GM21619 (cell line): ENCODE measurements around the gene HIGD1A.

Source experiments
- ATAC-seq: cut with Tn5 transposase; IDR thresholded peaks from one replicate; pipeline ENCODE4 v1.9.1; 2021; ENCODE audit not compliant: unreplicated experiment

The HIGD1A gene

DNA sequence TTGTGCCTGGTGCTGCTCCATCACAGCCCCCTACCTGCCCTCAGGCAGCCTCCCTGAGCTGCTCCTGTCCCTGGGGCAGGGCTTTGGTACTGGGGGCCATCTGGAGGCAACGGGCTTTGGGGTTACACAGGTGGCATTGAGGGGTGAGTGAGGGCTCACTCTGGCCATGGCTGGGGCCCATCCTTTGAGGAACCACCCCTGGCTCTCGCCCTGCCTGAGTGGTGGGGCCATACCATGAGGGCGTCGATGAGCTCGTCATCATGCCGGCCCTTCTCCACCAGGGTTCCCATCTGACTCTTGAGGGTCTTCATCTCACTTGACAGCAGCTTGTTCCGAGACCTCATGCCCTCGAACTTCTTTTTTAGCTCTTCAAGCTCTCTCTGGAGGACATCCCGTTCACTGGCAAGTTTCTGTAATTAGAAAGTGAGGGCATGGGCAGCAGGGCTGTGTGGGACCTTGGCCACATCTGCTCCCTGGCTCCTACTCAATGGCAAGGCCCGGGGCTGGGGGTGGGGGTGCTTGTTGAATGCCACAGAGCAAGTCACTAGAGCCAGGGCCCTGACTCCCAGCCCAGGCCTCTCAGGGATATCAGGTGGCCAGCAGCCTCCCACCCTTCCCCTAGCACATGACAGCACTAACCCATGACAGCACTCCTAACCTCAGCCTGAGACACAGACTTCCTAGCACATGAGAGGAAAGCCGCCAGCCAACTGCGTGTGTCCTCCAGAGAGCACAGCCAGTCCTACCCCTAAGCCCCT, 64.7 kb downstream of the HIGD1A start:
- no peak for ATAC-seq

DNA sequence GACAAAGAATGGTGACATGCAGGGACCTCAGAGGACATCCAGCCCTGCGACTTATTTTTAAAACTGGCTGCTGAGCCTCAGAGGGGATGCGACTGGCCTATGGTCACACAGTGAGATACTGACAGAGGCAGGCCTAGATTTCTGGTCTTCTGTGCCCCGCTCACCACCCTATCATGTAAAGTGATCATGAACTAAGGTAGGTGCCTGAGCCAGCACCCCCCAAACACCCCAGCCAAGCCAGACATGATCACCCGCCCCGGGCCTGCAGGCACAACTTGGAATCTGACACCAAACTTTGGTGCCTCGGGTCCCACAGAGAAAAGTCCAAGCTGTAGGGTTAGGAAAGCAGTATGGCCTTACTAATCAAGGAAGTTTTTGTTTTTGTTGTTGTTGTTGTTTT, 67.8 kb downstream of the HIGD1A start:
- no peak for ATAC-seq

DNA sequence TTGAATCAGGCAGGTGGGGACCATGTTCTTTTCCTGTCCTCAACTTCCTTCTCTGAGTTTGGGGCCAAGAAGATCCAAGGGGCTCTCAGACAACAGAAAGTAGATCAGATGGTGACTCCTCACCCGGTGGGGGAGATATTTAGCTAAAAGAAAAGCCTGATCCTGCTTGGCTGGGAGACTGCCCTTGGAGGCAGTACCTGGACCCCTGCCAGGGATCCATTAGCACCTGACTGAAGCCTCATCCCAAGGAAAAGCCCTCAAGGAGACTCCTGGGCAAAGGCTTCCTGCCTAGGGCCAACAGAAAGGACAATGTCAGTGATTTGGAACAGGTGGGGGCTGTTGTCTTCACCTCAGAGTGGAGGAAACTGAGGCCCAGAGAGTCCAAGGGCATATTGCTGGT, 68.2 kb downstream of the HIGD1A start:
- ATAC-seq = no peak

DNA sequence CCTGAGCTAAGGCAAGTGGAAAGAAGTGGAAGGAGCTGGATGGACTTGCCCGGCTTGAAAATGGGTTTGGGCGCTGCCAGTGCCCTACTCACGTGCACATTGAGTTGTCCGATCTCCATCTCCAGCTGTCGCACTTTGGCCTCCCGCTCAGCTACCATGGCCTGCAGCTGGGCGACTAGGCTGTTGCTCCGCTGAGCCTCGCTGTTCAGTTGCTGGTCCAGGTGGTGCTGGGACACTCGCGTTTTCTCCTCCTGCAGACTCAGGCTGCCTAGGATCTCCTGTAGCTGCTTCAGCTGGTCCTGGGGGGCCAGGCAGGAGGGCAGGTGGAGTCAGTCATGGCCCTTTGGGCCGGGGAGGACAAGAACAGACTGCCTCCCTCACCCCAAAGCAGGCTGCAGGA, 68.7 kb downstream of the HIGD1A start:
- no peak for ATAC-seq

DNA sequence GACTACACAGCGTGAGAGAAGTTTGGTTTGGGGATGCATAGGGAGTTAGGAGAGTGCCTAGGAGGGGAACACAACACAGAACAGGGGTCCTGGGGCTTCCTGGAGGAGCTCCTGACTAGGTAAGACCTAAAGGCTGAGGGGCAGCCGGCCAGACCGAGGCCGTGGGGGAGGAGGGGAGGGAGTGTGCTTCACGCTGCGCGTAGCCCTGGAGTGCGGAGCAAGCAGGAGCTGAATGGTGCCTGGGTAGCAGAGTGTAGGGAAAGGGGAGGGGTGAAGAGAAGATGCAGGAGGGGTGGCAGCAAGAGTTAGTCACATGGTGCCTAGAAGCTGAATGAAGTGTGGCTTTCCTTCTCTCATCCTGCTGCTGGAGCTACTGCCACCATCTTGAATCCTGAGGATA, 69.3 kb downstream of the HIGD1A start:
- no peak for ATAC-seq

DNA sequence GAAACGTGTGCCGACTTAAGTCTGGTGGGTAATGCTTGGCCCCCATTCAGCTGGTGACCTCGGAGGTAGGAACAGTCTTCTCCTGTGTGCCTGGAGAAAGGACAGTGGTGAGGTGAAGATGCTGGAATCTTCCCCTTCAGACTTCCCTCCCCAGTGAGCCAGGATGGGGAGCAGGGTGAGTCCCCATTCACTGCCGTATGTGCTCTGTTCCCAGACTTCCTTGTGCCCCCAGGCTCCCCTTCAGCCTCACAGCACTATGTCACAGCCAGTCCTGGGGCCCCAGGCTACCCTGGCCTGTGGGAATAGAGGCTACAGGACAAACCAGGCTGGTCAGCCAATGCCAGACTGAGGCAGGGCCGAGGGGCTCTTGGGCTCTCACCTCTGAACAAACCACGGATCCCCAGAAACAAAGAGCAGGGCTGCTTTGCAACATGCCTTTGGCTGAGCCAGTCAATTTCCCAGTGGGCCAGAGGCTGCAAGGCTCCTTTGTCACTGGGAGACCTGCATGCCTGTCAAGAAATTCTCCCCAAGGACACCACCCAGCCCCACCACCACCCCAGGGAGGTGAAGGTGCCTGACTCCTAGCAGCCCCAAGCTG, 69.9 kb downstream of the HIGD1A start:
- ATAC-seq = no peak

DNA sequence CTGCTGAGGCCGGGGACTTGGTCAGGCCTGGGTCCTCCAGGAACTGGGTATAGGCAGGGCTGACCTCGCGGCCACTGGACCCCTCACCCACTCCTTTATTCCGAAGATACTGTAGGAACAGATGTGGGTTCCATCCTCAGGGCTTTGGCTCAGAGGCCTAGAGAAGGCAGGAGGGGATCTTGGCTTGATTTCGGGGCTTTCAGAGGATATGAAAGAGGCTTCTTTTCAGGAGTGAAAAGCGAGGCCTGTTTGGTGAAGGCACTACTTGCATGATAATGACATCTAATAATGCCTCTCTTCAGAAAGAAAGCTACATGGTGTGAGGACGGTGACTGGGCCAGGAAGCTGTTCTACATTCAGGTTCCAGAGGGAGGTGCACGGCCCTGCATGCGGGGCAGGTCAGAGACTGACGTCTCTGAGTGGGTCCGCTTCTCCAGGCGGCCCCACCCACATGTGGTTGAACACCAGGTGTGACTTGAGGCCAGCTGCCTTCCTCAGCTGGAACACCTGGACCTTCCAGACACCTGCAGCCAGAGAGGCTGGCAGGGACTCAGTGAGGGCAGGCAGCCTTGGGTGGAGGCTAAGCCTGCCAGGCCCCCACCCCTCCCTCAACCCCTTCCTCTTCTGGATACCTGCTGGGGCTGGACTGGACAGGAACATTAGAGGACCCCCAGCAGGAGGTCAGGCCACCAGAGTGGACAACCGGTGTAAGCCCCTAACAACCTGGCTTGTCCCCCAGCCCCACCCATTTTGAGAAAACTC, 70.6 kb downstream of the HIGD1A start:
- no peak for ATAC-seq
